Superior temporal gyrus (tissue), 1 donor: ENCODE results near the gene BHMT2.

Experiments
- DNase-seq: peaks from one replicate; pipeline ENCODE4 v3.0.0-alpha.2; 2016; ENCODE audit errors: extremely low spot score

BHMT2 gene

DNA sequence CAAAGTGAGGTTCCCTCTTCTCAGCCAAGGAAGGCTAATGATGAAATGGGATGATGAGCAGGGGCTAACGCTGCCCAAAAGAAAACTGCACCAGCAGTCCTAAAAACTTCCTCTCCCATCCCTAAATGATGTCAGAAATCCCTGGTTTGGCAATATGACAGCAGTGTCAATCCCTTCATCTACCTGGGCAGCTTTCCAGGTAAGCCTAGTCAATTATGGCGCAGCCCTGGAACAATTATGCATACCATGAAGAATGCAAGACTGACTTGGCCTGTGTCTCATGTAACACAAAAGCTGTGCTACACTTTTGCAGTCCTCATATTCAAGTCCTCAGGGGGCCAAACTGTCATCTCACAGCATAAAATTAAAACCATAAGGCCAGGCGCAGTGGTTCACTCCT lies 7.1 kb upstream of the BHMT2 start:
- DNase-seq, result no peak

- no peak for DNase-seq
Observed at GRCh38 chr5:79070350-79070667, 742 bp downstream of the BHMT2 start.

DNA sequence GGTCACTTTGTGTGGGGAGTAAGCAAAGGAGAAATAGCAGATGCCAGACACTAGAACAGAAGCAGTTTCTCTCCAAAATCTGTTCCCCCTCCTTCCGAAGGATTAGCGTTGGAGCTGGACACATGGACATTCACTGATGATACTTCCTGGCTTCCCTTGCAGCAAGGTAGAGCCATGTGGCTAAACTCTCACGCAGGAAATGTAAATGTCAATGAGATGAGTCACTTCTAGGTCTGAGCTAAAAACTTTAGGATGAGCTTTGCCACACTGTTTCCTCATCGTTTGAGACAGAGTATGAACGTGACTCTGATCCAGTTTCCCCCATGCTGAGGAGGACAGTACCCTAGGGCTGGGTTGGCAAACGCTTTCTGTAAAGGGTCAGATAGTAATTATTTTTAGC lies 5.1 kb downstream of the BHMT2 start:
- DNase-seq, result no peak

DNA sequence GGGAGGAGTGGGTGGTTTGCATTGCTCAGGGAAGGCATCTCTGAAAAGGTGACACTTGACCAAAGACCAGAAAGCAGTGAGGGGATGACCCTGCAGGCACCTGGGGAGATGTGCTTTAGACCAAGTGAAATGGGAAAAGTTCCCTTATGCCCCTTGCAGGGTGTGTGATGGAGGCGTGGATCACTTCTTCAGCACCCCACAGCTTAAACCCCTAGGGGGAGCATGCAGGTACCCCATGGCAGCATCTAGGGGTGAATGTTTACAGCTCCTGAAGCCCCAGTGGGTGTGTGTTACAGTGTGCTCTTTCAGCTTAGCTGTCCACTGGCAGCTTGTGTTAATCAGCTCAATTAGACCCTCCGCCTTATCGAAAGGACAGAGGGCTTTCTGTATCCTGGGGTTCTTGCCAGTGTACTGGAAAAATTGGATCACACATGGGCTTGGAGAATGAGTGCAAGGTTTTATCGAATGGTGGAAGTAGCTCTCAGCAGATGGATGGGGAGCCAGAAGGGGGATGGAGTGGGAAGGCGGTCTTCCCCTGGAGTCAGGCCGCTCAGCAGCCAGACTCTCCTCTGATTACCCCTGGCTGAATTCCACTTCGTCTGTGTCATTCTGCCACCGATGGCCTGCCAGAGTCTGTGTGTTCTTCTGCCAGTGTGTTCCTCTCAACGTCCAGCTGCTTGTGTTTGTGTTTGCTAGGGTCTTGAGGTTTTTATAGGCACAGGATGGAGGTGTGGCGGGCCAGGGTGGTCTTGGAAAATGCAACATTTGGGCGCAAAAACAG lies 6.3 kb downstream of the BHMT2 start:
- DNase-seq, result no peak

DNA sequence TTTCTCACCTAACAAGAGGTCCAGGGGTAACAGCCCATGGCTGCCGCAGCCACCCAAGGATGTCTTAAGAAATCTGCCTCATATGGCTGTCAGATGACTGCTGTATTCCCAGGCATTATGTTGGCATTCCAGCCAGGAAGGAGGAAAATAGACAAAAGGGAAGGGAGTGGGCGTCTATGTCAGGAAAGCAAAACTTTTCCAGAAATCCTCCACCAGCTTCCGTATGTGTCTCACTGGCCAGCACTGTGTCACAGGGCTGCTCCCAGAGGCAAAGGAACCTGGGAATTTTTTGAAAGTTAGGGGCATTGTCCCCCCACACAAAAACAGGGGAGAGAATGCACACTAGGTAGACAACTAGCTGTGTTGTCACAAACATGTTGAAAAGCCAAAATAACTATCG lies 7.3 kb downstream of the BHMT2 start:
- no peak for DNase-seq

DNA sequence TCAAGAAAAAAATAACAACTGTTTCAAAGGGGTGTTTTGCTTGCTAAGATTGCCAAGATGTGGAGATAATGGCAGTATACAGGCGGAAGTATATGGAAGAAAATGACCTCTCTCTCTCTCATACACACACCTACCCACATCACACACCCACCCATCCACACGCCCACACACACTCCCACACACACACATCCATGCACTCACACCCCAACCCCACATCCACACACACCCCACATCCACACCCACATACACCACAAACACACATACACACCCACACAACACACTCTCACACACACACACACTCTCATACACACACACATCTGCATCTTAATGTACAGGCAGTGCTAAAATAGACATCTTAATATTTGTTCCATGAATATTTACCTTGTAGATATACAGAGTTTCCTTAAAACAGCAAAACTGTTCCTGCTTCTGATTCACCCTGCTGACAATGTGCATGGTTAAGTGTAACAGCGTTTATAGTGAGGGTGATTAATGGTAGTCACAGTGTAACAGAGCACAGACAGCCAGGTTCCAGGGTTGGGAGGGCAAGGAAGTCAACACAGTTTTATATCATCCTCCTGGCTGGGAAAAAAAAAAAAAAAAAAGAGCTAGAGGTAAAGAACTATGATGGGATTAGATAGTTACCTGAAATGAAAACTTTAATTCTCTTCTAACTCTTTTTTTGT lies 8.3 kb downstream of the BHMT2 start:
- no peak for DNase-seq

GRCh38 chr5:79080804-79081203 lies 11.2 kb downstream of the BHMT2 start:
- DNase-seq, result no peak

DNA sequence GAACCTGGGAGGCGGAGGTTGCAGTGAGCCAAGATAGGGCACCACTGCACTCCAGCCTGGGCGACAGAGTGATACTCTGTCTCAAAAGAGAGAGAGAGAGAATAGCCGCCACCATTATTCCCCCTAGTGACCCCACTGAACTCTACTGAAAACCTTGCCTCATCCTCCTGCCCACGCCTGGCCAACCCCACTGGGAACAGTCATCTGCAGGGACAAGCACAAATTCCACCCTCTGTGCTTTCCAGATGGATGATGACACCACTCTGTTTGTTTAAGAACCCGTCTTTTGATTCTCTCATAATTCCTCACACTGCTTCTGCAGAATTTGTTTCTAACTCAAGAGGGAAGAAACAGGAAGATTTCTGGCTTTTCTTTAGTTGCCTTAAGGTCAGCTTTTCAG lies 12.2 kb downstream of the BHMT2 start:
- DNase-seq, result no peak

GRCh38 chr5:79086116-79086515 lies 16.5 kb downstream of the BHMT2 start:
- DNase-seq, result no peak

- no peak for DNase-seq
Observed at GRCh38 chr5:79088507-79088906, 18.9 kb downstream of the BHMT2 start.

DNA sequence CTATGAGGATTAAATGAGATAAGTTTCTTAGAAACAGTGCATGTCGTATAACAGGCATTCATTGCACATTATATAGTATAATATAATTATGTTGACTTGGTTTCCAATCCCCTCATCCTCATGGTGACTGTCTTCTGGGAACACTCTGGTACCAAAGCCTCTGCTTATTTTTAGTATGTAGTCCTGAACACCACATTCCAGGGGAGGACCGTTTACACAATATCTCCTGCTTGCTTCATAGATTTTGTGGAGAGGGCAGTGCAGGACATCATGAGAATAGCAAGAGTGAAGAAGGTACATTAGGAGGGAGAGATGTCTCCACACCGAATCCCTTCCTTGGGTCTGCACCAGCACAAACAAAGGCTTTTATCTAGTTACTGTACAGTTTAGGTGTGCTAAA lies 21.5 kb downstream of the BHMT2 start:
- DNase-seq, result no peak

DNA sequence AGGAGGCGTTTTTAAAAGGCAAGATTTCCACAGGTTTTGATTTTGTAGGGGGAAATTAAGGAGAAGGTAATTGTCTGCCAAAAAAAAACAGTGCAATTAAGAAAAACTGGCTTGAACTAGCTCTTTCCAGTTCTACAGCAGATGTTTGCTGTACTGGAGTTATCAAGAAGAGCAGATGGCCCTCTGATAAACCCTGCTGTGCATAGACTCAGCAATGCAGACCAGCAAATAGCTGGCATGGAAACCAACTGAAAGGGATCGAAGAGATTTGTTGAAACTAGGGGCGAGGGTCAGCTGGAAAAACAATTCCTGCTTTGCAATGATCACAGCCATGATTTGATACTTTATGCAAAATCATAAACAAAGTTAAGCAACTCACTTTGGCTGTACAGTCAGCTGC lies 24.2 kb downstream of the BHMT2 start:
- DNase-seq, result no peak

DNA sequence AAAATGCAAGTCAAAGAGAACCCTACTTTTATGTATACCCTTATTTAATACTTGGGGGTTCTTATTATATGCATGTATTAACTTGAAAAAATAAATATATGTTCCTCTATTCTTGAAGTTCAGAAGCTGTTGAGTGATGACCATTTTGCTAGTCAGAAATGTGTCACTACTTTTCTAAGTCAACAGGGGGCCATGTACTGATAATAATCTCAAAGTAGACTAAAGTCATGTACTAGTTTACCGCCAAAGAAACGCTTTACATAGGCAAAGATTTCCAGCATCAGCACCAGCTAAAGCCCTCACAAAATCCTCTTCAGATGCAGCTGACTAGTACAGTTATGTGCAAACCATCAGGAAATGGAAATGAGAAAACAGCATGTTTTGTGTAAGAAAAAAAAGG lies 36.3 kb downstream of the BHMT2 start:
- DNase-seq, result no peak

DNA sequence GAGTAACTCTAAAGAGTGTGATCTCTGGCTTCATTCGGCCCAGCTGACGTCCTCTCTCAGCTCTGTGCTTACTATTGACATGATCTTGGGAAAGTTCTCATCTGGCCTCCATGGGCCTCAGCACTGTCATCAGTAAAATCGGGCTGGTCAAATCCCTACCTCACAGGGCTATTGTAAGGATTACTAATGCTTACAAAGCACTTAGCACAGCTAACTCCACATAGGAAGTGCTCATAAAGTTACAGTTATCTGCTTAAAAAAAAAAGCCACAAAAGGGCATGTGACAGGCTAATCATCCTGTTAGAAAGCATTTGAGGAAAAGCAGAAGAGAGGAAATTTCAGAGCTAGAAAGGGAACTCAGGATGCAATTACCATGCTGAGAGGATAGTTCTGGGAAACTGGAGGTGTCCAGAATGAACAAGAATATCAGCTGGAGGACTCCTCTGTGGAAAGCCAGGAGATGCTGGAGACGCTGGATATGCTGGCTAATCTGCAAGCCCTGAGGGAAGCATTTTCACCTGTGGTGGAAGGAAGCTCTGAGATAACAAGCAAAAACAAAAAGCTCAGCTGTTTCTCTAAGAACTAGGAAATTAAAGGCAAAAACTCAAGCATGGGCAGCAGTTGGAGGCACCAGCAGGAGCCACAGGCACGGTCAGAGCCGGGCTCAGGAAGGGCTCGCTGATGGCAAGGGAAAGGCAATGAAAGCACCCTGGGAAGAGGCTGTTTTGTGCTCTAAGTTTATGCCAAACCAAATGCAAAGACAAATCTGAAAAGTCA lies 37.6 kb downstream of the BHMT2 start:
- DNase-seq, result no peak

DNA sequence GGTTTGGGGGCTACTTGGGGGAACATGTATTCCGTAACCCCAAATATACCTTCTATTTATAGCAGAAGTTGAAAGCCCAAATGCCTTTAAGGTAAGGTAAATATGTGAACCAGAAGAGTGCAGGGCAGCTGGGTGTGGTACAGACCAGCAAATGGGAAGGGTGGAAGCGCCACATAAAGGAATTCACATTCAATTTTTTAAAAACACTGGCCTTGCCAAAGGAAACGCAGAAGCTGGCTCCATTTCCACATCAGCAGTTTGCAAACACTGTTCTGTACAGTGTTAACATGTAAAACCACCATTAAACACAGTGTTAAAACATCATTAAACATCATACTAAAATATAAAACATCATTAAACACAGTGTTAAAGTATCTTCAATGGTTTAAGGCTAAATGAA lies 38.5 kb downstream of the BHMT2 start:
- no peak for DNase-seq

- DNase-seq, result no peak
Observed at GRCh38 chr5:79108792-79109191, 39.2 kb downstream of the BHMT2 start.

- DNase-seq, result no peak
Observed at GRCh38 chr5:79109527-79110492, 40.2 kb downstream of the BHMT2 start.

- DNase-seq, result no peak
Observed at GRCh38 chr5:79111387-79111959, 41.9 kb downstream of the BHMT2 start, which contains the start of gene BHMT. Gene BHMT, plus strand, starts transcription at chr5:79111809. Its CDS starts 77 bp downstream, at chr5:79111886.

DNA sequence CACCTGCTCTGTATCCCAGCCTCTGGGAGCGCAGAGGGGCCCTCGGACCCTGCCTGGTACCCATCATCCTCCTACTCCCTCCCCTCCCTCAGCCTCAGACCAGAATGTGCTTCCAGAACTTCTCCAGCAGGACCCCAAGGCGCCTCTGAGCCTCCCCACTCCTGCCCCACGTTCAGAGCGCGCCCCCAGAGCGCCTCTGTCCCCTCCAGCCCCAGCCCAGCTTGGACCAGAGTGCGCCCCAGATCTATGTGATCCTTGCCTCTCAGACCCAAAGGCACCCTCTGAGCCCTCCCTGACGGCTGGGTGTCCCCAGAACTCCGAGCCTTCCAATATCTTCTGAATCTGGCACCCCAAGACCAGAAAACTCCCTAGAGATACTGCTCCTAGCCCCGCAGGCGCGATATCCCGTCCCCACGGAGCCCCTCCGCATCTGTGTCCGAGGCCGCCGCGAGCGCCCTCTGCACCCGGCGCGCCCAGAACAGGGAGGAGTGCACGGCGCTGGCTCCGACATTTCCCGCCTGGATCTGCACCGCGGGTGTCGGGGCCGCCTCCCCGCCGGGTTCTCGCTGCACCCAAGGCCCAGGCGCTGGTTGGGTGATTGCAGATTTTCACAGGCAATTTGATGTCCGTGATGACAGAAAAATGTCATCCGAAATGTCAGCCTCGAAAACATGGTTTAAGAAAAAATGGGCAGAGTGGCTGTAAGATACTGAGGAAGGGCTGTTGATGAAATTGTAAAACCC lies 42.6 kb downstream of the BHMT2 start:
- DNase-seq, result no peak

DNA sequence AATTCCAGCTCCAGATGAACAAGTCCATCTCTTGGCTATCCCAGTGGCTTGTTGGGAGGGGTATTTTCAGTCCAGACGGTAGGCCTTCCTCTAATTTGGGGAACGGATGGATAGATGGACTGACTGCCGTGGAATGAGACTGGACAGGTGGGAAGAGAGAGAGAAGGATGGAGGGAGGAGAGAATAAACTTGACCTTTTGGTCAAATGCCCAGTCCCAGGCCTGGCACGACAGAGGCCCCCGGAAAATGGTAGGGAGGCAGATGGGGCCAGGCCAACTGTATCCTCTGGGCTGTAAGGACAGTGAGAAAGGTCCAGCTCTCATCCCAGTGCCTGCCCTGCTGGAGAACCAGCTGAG lies 43.1 kb downstream of the BHMT2 start:
- no peak for DNase-seq

DNA sequence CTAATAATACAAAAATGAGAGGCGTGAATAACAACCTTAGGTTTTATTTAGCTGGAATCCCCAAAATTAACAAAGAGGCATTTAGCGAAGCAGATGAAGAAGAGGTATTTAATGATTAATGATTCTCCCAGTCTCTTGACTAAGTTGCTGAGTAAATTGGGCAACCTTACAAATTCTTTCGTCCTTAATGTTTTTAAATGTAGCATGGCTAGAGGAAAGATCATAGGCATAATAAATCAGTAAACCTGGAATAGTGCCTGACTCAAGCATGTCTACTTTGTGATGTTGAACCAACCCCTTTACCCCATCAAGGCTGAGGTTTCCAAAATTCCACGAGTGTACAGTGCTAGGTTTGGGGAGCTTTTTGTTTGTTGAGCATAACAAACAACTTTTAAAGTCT lies 49.9 kb downstream of the BHMT2 start:
- DNase-seq, result no peak
